Stomach (tissue), 9 donors: Measurements from ENCODE around the gene PRDM7. TPM values are rescaled to one million over a fixed set of nuclear protein-coding genes. Genes with fewer than 3 reads are reported as not detected.

Experiments used
- DNase-seq, 2 donors: peaks; one replicate each; pipeline versions ENCODE4 v3.0.0 to v3.0.0-alpha.2; 2013 to 2019
- H3K27ac ChIP-seq, 5 donors: fragments of 200-600 bp in 4 of 5; sonication (generic) in 4 of 5; one replicate each; pipeline ENCODE4 v1.5.1; 2013 to 2019; ENCODE audit warnings: mild to moderate bottlenecking in 1 of 5, moderate library complexity in 1 of 5
- H3K27me3 ChIP-seq, 3 donors: fragments of 200-600 bp; sonication (generic); one replicate each; pipeline ENCODE4 v1.5.1; 2017 to 2019; ENCODE audit warnings: mixed run types in 1 of 3
- H3K36me3 ChIP-seq, 4 donors: fragments of 200-600 bp; sonication (generic); 1 replicate in 3 of 4; 2 replicates in 1 of 4; pipeline ENCODE4 v1.5.1; 2016 to 2019
- H3K4me1 ChIP-seq, 4 donors: fragments of 200-600 bp; sonication (generic); one replicate each; pipeline ENCODE4 v1.5.1; 2016 to 2019
- H3K4me3 ChIP-seq, 4 donors: fragments of 200-600 bp; sonication (generic) in 3 of 4; one replicate each; pipeline ENCODE4 v1.5.1; 2016 to 2019; ENCODE audit warnings: mild to moderate bottlenecking in 1 of 4
- H3K9me3 ChIP-seq, 4 donors: fragments of 200-600 bp; sonication (generic); one replicate each; pipeline ENCODE4 v1.5.1; 2016 to 2019
- EP300 ChIP-seq: sonication (generic); formaldehyde crosslinking; IDR thresholded peaks from one replicate; pipeline ENCODE4 v1.6.1; 2017; ENCODE audit warnings: antibody characterized with exemption
- POLR2A ChIP-seq, 4 donors: fragments of 450-650 bp; IDR thresholded peaks; one replicate each; pipeline ENCODE4 v1.6.1; 2016; ENCODE audit warnings: antibody characterized with exemption in 4 of 4, control low read depth in 2 of 4, mild to moderate bottlenecking in 1 of 4, moderate library complexity in 1 of 4
- POLR2AphosphoS5 ChIP-seq, 3 donors: sonication (generic); formaldehyde crosslinking; IDR thresholded peaks; one replicate each; pipeline ENCODE4 v1.6.1; 2016; ENCODE audit warnings: antibody characterized with exemption in 3 of 3
- WGBS, 5 donors: extraction: QIAGEN DNeasy Blood & Tissue Kit in 3 of 5; methylation state at CpG; one replicate each; pipeline versions ENCODE4 v1.1.5 to v1.1.7; 2013 to 2018; 5-methylcytosine and 5-hydroxymethylcytosine counted together
- intact Hi-C: fragments of 100-400 bp; cut with DNase I; formaldehyde crosslinking; loops from one replicate; pipeline ENCODE4 v1.15.1; 2023; ENCODE audit warnings: low total_unique reads
- polyA plus RNA-seq, 3 donors: library from polyadenylated mRNA; stranded (reverse); fragments of 200-250 nt; gene quantifications; one replicate each; pipeline ENCODE4 v1.2.3, GENCODE V29; 2013
- total RNA-seq, 5 donors: library from RNA; depleted of rRNA; stranded (reverse); fragments of >200 nt; gene quantifications; one replicate each; pipeline versions ENCODE4 v1.1.0 to v1.2.3, GENCODE V29; 2014 to 2016
- TF ChIP-seq, protein P1 (sequence below), 7 experiments: fragments of 450-650 bp in 4 of 7; fragments of 200-600 bp in 3 of 7; sonication (generic) in 3 of 7; IDR thresholded peaks; one replicate each; pipeline ENCODE4 v1.5.1; 2016 to 2019; ENCODE audit warnings: antibody characterized with exemption in 7 of 7, control low read depth in 2 of 7, mild to moderate bottlenecking in 1 of 7
- donor health status: healthy with polysubstance abuse.
- donor health status: Bipolar disorder and iron deficiency.
- donor health status: healthy.

Gene PRDM7
- total and polyA plus RNA-seq, 8 donors: not detected

DNA sequence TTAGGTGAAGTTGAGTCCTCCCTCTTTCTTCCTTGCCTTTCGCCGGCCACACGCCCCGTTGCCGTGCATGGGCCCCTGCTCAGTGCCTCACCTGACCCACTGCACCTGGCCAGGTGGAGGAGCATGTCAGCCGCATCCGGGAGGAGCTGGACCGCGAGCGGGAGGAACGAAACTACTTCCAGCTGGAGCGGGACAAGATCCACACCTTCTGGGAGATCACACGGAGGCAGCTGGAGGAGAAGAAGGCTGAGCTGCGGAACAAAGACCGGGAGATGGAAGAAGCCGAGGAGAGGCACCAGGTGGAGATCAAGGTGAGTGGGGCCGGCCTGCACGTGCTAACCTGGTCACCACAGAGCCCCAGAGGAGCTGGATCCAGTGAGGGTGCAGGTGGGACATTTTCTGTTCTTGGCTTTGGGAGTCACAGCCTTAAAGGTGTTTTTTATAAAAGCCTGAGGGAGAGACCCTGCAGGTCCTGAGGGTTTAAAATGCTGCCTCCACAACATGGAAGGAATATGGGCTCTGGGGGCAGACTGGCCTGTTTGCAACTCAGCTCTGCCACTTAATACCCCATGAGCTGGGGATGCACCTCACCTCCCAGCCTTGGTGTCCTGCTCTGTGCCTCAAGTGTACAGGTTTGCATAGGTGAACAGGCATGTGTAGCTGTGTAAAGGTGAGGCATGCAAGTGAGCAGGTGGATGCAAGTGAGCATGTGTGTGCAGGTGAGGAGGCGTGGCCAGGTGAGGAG lies 45.8 kb downstream of the PRDM7 start:
- intact Hi-C loops: no loop called here
- H3K4me1 ChIP-seq: no peaks in the 10 kb centered on the region
- H3K36me3 ChIP-seq: peaks cover 10 to 76% (median 65%) of the 10 kb centered on the region in 4 donors
- no peaks in the 10 kb centered on the region for H3K9me3 ChIP-seq
- TF ChIP-seq POLR2AphosphoS5 (IDR thresholded peaks at IDR 0.05): no peak
- TF ChIP-seq POLR2A (IDR thresholded peaks at IDR 0.05): no peak
- TF ChIP-seq, protein P1, sequence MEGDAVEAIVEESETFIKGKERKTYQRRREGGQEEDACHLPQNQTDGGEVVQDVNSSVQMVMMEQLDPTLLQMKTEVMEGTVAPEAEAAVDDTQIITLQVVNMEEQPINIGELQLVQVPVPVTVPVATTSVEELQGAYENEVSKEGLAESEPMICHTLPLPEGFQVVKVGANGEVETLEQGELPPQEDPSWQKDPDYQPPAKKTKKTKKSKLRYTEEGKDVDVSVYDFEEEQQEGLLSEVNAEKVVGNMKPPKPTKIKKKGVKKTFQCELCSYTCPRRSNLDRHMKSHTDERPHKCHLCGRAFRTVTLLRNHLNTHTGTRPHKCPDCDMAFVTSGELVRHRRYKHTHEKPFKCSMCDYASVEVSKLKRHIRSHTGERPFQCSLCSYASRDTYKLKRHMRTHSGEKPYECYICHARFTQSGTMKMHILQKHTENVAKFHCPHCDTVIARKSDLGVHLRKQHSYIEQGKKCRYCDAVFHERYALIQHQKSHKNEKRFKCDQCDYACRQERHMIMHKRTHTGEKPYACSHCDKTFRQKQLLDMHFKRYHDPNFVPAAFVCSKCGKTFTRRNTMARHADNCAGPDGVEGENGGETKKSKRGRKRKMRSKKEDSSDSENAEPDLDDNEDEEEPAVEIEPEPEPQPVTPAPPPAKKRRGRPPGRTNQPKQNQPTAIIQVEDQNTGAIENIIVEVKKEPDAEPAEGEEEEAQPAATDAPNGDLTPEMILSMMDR (IDR thresholded peaks at IDR 0.05): no peak
- no peak for TF ChIP-seq EP300
- H3K27ac ChIP-seq: no peak overlapping the region
- no peak for DNase-seq
- no peaks in the 10 kb centered on the region for H3K27me3 ChIP-seq
- no peak overlapping the region for H3K4me3 ChIP-seq
- WGBS, 5 donors: 91 to 94% (median 93%) methylated on average over 19 of the region's 19 CpGs

DNA sequence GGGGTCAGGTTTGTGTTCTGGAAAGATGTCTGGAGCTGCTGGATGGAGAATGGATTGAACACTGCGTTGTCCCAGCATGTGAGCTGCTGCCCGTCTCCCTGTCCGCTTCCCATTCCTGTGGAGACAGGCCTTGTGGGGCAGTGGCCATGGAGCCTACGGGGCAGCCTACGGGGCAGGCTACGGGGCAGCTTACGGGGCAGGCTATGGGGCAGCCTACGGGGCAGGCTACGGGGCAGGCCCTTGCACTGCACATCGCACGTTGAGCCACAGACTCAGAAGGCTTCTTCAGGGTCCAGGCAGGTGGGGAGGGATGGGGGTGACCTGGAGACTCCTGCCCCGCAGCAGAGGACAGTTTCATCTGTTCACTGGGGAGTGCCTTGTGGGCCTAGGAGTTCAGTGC lies 48.1 kb downstream of the PRDM7 start:
- no peaks in the 10 kb centered on the region for H3K9me3 ChIP-seq
- no peaks in the 10 kb centered on the region for H3K27me3 ChIP-seq
- peaks cover 0 to 4% (median 0%) of the 10 kb centered on the region in 4 donors for H3K4me1 ChIP-seq
- TF ChIP-seq, protein P1 (IDR thresholded peaks at IDR 0.05): no peak
- no peak for TF ChIP-seq POLR2AphosphoS5 (IDR thresholded peaks at IDR 0.05)
- no peak for TF ChIP-seq POLR2A (IDR thresholded peaks at IDR 0.05)
- TF ChIP-seq EP300: no peak
- intact Hi-C loops: no loop called here
- no peak overlapping the region for H3K27ac ChIP-seq
- H3K36me3 ChIP-seq: peaks cover 3 to 54% (median 43%) of the 10 kb centered on the region in 4 donors
- no peak for DNase-seq
- no peak overlapping the region for H3K4me3 ChIP-seq
- 89 to 92% (median 90%) methylated on average over 12 of the region's 12 CpGs for WGBS, 5 donors

DNA sequence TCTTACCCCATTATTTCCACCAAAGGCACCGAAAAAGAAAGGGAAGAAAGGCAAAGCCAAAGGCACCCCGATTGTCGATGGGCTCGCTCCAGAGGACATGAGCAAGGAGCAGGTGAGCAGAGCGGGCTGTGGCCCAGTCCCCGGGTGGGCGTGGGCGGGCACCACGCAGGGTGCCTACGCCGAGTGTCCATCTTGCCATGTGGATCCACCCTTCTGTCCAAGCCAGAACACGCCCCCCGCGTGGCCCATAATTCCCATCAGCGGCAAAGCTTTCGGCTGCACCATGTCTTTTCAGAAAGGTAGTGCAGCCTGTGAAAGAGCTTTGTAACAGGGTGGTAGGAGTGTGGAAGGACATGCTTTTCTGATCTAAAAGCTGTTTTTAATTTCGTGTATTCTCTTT lies 49.5 kb downstream of the PRDM7 start:
- Histone ChIP-seq H3K36me3 (peaks cover 3 to 40% (median 30%) of the 10 kb centered on the region in 4 donors), H3K4me1 (peaks cover 8 to 17% (median 10%) of the 10 kb centered on the region in 4 donors), H3K27ac (no peak overlapping the region), H3K9me3 (no peaks in the 10 kb centered on the region), H3K4me3 (no peak overlapping the region), H3K27me3 (no peaks in the 10 kb centered on the region)
- TF ChIP-seq EP300 (no peak), POLR2AphosphoS5 (IDR thresholded peaks at IDR 0.05) (no peak), POLR2A (IDR thresholded peaks at IDR 0.05) (no peak)
- TF ChIP-seq, protein P1 (IDR thresholded peaks at IDR 0.05): no peak
- 92 to 97% (median 94%) methylated on average over 17 of the region's 17 CpGs for WGBS, 5 donors
- intact Hi-C loops: no loop called here
- DNase-seq: no peak

DNA sequence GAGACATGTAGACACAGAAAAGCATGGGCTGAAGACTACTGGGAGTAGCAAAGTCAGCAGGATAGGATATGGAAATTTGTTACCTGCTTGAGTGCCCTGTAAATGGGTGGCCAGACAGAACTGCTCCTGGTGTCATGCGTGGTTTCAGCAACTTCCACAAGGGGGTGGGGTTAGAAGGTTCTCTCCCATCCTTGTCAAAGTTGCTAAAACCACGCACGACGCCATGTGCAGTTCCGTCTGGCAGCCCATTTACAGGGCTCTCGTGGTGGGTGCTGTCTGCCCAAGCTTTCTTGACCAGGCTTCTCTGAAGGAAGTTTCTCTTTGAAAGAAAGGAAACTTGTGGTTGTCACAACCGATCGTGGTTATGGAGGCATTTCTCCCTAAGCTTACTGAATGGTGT lies 51.0 kb downstream of the PRDM7 start:
- 73 to 79% (median 77%) methylated on average over 8 of the region's 8 CpGs for WGBS, 5 donors
- H3K36me3 ChIP-seq: peaks cover 0 to 26% (median 16%) of the 10 kb centered on the region in 4 donors
- H3K9me3 ChIP-seq: no peaks in the 10 kb centered on the region
- DNase-seq: no peak
- no peaks in the 10 kb centered on the region for H3K27me3 ChIP-seq
- intact Hi-C loops: no loop called here
- H3K27ac ChIP-seq: no peak overlapping the region
- TF ChIP-seq, protein P1 (IDR thresholded peaks at IDR 0.05): no peak
- TF ChIP-seq POLR2A (IDR thresholded peaks at IDR 0.05) (no peak), POLR2AphosphoS5 (IDR thresholded peaks at IDR 0.05) (no peak), EP300 (no peak)
- H3K4me1 ChIP-seq: peaks cover 17 to 29% (median 20%) of the 10 kb centered on the region in 4 donors
- no peak overlapping the region for H3K4me3 ChIP-seq
